ENCODE measurements around the gene TBPL1. TPM values are rescaled to one million over a fixed set of nuclear protein-coding genes. Genes with fewer than 3 reads are reported as not detected.

TBPL1 gene
- total RNA-seq, 1 experiment from 2014 or later, result 42.1 TPM

DNA sequence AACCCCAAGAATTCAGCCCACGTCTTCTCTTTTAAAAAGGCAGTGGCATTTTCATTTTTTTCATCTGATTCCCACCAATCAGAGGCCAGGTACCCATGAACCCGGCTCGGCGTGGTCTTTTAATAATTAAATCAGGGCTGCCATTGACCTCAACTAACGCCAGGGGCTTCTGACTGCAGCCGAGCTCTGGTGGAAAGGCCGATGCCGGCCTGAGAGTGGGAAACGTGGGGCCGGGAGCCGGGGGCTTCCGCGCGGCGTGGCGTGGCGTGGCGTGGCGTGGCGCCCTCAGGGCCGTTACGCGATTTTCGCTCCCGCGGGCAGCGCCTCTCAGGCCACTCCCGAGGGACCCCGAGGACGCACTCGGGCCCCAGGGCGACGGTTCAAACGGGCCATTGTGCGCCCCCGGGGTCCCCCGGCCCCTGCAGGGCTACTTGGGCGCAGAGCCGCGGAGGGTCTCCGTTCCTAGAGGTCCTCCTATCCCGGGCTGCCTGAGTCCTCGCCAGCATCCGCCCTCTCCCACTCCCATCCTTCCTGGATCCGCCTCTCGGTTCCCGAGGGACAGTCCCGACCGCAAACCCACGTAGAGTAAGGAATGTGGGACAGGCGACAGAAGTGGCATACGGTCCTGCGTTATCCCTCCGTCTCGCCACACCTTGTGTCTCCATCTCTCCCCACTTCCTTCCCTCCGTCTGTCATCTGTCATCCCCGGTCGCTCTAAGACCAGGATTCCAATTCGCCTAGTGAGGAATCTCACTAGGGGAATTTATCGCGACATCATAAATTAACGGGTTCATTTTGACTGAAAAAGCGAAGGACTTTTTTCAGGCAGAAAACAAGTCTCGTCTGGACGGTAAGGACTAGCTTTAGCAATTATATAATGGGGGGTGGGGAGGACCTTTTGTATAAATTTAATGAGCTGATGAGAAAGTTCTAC, 876 bp upstream of the TBPL1 start (continued):
- TF ChIP-seq, protein P1, sequence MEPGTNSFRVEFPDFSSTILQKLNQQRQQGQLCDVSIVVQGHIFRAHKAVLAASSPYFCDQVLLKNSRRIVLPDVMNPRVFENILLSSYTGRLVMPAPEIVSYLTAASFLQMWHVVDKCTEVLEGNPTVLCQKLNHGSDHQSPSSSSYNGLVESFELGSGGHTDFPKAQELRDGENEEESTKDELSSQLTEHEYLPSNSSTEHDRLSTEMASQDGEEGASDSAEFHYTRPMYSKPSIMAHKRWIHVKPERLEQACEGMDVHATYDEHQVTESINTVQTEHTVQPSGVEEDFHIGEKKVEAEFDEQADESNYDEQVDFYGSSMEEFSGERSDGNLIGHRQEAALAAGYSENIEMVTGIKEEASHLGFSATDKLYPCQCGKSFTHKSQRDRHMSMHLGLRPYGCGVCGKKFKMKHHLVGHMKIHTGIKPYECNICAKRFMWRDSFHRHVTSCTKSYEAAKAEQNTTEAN (CRISPR knock-in tag; IDR thresholded peaks at IDR 0.05), result no peak
- TF ChIP-seq RELA (CRISPR knock-in tag; IDR thresholded peaks at IDR 0.05; ENCODE audit: borderline replicate concordance), result 0 out of 2 replicates have a peak, but pooled peaks have one; percentile 54
- no peak for TF ChIP-seq SOX15 (CRISPR knock-in tag; IDR thresholded peaks at IDR 0.05)
- TF ChIP-seq, protein P2, sequence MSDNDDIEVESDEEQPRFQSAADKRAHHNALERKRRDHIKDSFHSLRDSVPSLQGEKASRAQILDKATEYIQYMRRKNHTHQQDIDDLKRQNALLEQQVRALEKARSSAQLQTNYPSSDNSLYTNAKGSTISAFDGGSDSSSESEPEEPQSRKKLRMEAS (CRISPR knock-in tag; IDR thresholded peaks at IDR 0.05), result peak; percentile 59
- TF ChIP-seq, protein P3, sequence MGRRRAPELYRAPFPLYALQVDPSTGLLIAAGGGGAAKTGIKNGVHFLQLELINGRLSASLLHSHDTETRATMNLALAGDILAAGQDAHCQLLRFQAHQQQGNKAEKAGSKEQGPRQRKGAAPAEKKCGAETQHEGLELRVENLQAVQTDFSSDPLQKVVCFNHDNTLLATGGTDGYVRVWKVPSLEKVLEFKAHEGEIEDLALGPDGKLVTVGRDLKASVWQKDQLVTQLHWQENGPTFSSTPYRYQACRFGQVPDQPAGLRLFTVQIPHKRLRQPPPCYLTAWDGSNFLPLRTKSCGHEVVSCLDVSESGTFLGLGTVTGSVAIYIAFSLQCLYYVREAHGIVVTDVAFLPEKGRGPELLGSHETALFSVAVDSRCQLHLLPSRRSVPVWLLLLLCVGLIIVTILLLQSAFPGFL (CRISPR knock-in tag; IDR thresholded peaks at IDR 0.05; ENCODE audit: borderline replicate concordance), result no peak
- TF ChIP-seq GRHL2 (CRISPR knock-in tag; IDR thresholded peaks at IDR 0.05; ENCODE audit: insufficient replicate concordance, severe bottlenecking), result no peak
- TF ChIP-seq, protein P4, sequence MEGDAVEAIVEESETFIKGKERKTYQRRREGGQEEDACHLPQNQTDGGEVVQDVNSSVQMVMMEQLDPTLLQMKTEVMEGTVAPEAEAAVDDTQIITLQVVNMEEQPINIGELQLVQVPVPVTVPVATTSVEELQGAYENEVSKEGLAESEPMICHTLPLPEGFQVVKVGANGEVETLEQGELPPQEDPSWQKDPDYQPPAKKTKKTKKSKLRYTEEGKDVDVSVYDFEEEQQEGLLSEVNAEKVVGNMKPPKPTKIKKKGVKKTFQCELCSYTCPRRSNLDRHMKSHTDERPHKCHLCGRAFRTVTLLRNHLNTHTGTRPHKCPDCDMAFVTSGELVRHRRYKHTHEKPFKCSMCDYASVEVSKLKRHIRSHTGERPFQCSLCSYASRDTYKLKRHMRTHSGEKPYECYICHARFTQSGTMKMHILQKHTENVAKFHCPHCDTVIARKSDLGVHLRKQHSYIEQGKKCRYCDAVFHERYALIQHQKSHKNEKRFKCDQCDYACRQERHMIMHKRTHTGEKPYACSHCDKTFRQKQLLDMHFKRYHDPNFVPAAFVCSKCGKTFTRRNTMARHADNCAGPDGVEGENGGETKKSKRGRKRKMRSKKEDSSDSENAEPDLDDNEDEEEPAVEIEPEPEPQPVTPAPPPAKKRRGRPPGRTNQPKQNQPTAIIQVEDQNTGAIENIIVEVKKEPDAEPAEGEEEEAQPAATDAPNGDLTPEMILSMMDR (IDR thresholded peaks at IDR 0.05), result peak; percentile 35
- TF ChIP-seq, protein P5, sequence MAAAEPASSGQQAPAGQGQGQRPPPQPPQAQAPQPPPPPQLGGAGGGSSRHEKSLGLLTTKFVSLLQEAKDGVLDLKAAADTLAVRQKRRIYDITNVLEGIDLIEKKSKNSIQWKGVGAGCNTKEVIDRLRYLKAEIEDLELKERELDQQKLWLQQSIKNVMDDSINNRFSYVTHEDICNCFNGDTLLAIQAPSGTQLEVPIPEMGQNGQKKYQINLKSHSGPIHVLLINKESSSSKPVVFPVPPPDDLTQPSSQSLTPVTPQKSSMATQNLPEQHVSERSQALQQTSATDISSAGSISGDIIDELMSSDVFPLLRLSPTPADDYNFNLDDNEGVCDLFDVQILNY (CRISPR knock-in tag; IDR thresholded peaks at IDR 0.05), result no peak

DNA sequence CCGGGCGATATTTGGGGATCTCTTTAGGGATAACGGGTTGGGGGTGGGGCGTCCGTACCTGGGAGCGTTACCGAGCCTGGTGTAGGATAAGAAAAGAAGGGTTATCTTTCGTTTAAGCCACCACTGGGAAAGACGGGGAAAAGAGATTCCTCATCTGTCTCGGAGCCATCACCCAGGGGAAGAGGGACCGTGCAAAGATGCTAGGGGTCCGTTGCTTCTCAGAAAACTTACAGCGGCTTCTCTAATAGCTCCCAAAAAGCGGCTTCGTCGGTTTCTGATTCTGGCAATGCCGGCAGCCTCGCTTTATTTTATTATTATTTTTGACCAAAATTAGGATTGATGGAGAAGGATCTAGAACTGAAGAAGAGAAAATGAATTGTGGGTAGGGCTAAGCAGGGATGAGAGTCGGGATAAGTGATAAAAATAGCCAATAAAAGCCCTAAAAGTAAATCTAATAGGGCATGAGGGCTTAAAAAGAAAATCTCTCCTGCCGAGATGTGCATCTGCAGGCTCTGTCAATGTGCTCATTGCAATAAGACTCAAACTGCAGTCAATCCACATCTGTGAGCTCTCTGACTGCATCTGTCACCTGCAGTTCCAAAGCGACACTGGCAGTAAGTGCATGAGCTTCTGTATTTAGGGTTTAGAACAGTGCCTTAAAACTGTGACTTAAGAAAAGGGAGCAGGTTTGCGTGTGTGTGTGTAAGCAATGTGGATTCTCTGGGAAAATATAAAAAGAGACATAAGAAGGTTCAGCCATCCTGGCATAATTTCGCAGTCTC, 801 bp downstream of the TBPL1 start:
- peaks cover 40% of the 10 kb centered on the region for H3K4me1 Mint-ChIP-seq
- TF ChIP-seq, protein P6, sequence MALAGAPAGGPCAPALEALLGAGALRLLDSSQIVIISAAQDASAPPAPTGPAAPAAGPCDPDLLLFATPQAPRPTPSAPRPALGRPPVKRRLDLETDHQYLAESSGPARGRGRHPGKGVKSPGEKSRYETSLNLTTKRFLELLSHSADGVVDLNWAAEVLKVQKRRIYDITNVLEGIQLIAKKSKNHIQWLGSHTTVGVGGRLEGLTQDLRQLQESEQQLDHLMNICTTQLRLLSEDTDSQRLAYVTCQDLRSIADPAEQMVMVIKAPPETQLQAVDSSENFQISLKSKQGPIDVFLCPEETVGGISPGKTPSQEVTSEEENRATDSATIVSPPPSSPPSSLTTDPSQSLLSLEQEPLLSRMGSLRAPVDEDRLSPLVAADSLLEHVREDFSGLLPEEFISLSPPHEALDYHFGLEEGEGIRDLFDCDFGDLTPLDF (CRISPR knock-in tag; IDR thresholded peaks at IDR 0.05), result no peak
- TF ChIP-seq JAZF1 (CRISPR knock-in tag; IDR thresholded peaks at IDR 0.05) (no peak), ZNF423 (CRISPR knock-in tag; IDR thresholded peaks at IDR 0.05) (no peak), GABPB1 (CRISPR knock-in tag; IDR thresholded peaks at IDR 0.05) (no peak)
- TF ChIP-seq, protein P7, sequence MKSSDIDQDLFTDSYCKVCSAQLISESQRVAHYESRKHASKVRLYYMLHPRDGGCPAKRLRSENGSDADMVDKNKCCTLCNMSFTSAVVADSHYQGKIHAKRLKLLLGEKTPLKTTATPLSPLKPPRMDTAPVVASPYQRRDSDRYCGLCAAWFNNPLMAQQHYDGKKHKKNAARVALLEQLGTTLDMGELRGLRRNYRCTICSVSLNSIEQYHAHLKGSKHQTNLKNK (CRISPR knock-in tag; IDR thresholded peaks at IDR 0.05), result no peak
- TF ChIP-seq, protein P8, sequence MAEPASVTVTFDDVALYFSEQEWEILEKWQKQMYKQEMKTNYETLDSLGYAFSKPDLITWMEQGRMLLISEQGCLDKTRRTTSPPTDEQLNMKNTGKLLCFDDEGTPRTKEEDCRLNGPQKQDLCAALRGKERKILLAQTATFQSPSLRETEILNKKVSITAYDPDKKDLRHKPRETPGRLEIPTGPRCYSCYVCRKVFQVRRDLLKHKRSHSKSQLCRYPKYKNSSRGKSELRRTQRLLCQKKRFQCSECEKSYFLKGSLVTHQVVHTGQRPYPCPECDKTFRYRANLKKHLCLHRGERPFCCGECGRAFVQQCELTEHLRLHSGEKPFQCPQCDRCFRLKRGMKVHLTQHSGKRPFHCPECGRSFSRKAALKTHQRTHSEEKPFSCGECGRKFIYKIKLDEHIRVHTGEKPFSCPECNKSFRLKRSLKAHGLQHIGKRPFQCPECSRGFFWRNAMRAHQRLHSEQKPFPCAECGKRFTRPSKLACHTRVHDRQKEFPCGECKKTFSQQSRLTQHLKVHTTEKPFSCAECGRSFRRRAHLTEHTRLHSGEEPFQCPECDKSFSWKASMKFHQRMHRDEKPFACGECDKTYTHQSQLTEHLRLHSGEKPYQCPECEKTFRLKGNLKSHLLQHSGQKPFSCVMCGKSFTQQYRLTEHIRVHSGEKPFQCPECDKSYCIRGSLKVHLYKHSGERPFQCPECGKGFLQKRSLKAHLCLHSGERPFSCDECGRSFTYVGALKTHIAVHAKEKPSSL (CRISPR knock-in tag; conservative IDR thresholded peaks at IDR 0.05), result no peak
- peak overlapping the region; percentile 96 for H3K4me3 Mint-ChIP-seq
- peaks cover 11% of the 10 kb centered on the region for H3K27me3 Mint-ChIP-seq (ENCODE audit: low read depth)
- ChIA-PET POLR2A (interaction anchor here (1.0 kb wide), 1 partner anchor 143 kb away, joined by 5 read pairs; no protein-coding TSS in a partner anchor), CTCF (interaction anchor here (0.7 to 2.7 kb wide), 7 partner anchors 10 to 143 kb away, joined by 3 to 14 read pairs (median 6); no protein-coding TSS in a partner anchor)
- H3K9me3 Mint-ChIP-seq, result no peaks in the 10 kb centered on the region
- no peaks in the 10 kb centered on the region for H3K36me3 Mint-ChIP-seq
- ATAC-seq (no peak), DNase-seq (ENCODE audit: low spot score) (no peak)
- peak overlapping the region; percentile 66 for H3K27ac Mint-ChIP-seq
